ENCODE measurements around the gene DMD.
A peak's percentile ranks its signal among the peaks of the same experiment; 100 is the strongest.

DMD gene

DNA sequence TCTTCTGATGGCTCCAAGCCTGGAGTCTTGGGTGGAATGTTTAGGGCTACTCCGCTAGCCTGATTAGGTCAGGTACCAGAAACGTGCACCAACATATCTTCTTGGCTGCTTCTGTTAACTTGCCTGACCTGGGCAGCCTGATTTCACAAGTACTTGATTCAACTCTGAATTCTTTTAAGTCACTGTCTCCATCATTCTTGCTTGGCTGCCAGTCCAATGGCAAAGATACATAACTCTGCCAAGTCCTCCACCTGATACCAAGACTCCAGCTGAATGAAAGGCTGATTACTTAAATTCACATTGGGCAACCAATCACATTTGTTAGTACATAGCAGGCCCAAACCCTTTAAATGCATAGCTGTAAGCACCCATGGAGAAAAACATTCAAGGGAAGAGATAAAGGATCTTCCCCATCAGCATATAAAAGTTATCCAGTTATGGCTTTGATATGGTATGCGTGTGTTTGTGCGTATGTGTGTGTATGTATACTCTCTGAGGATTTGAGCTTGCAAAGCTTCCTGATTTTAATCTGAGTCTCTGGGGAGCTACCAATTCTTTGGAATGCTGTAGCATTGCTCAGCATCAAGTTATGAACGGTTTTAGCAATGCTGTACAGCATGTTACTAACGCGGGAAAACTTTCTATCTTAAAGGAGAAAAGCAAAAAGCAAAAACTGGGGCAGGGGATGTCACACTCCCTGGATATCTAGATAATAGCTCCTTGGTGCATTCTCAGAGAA, 917.2 kb downstream of the DMD start:
- FAIRE-seq (peak; percentile 44), DNase-seq (ENCODE audit: insufficient read length, low spot score) (no peak)
- TF ChIP-seq, protein P1, sequence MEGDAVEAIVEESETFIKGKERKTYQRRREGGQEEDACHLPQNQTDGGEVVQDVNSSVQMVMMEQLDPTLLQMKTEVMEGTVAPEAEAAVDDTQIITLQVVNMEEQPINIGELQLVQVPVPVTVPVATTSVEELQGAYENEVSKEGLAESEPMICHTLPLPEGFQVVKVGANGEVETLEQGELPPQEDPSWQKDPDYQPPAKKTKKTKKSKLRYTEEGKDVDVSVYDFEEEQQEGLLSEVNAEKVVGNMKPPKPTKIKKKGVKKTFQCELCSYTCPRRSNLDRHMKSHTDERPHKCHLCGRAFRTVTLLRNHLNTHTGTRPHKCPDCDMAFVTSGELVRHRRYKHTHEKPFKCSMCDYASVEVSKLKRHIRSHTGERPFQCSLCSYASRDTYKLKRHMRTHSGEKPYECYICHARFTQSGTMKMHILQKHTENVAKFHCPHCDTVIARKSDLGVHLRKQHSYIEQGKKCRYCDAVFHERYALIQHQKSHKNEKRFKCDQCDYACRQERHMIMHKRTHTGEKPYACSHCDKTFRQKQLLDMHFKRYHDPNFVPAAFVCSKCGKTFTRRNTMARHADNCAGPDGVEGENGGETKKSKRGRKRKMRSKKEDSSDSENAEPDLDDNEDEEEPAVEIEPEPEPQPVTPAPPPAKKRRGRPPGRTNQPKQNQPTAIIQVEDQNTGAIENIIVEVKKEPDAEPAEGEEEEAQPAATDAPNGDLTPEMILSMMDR (IDR thresholded peaks at IDR 0.05; ENCODE audit: insufficient read depth, missing control alignments) = no peak

DNA sequence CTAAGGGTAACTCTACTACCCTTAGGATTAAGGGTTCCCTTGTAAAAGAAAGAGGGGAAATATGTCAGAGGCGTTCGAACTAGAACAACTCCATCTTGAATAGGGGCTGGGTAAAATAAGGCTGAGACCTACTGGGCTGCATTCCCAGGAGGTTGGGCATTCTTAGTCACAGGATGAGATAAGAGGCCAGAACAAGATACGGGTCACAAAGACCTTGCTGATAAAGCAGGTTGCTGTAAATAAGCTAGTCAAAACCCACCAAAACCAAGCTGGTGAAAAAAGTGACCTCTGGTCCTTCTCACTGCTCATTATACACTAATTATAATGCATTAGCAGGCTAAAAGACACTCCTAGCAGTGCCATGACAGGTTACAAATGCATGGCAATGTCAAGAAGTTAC, 922.0 kb downstream of the DMD start:
- TF ChIP-seq, protein P1 (IDR thresholded peaks at IDR 0.05; ENCODE audit: insufficient read depth, missing control alignments) = no peak
- DNase-seq (ENCODE audit: insufficient read length, low spot score) (no peak), FAIRE-seq (no peak)

DNA sequence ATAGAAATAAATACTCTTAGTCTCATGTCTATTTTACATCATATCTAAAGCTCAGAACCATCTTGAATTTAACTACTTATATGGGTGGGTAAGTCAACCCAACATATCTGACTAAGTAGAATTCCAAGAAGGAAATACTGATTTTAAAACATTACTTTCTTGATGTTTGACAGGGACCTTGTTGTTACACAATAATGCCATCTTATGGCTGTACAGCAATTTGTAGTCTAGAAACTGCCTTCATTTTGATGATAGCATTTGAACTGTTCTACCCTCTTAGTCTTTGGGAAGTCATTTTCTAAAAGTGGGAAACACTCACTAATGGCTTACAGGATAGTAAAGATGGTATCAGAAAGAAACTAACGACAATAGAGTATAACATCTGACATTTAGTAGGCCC, 929.5 kb downstream of the DMD start:
- TF ChIP-seq, protein P1 (IDR thresholded peaks at IDR 0.05; ENCODE audit: insufficient read depth, missing control alignments) = peak; percentile 7
- FAIRE-seq = peak; percentile 82

DNA sequence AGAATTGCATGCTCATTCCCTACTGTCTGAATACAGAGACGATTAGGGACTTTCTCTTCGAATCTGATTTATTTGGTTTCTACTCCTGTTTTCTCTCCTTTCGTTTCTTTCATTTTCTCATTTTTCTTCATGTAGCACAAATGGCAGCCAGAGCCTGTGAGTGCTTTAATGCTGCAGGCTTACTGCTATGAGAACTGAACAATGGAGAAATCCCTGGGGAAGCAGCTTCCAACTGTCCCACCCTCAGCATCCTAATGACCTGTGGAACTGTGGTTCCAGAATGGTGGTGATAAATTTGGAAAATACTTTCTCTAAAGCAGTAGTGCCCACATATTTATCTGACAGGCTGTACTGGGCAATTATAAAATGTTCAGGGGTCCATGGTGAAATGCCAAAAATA, 930.4 kb downstream of the DMD start:
- no peak for DNase-seq (ENCODE audit: insufficient read length, low spot score)
- no peak for FAIRE-seq
- TF ChIP-seq, protein P1 (IDR thresholded peaks at IDR 0.05; ENCODE audit: insufficient read depth, missing control alignments) = no peak

More for the DNA sequence above, 929.5 kb downstream of the DMD start:
- no peak for DNase-seq (ENCODE audit: insufficient read length, low spot score)

DNA sequence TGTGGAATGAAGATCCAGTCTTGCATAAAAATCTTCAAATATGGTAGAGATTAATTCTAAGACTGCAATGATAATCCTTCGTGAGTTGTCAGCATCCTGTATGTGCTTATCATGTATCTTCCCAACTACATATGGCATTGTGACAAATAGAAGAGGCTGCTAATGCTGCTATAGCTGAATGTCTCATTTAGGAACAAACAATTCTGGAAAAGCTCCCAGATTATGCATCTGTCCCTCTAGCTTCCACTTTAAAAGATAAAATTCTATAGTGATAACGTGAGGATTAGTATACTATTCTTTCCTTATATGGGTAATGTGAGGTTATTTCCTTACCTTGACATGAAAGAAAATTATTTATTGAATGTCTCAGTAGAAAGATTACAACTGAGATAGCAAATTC, 930.9 kb downstream of the DMD start:
- FAIRE-seq (peak; percentile 11), DNase-seq (ENCODE audit: insufficient read length, low spot score) (no peak)
- TF ChIP-seq, protein P1 (IDR thresholded peaks at IDR 0.05; ENCODE audit: insufficient read depth, missing control alignments) = no peak

DNA sequence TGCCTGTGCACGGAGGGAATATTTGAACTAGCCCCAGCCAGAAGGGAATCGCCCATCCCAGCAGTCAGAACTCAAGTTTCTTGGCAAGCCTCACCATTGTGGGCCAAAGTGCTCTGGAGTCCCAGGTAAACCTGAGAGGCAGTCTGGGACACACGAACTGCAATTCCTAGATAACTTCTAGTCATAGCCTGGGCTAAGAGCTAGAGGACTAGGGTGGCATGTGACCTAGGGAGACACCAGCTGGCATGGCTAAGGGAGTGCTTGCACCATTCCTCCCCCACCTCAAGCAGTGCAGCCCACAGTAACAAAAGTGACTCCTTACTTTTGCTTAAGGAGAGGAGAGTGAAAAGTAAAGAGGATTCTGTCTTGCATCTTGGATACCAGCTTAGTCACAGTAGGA, 935.2 kb downstream of the DMD start:
- TF ChIP-seq, protein P1 (IDR thresholded peaks at IDR 0.05; ENCODE audit: insufficient read depth, missing control alignments) = no peak
- no peak for FAIRE-seq
- DNase-seq (ENCODE audit: insufficient read length, low spot score) = no peak

DNA sequence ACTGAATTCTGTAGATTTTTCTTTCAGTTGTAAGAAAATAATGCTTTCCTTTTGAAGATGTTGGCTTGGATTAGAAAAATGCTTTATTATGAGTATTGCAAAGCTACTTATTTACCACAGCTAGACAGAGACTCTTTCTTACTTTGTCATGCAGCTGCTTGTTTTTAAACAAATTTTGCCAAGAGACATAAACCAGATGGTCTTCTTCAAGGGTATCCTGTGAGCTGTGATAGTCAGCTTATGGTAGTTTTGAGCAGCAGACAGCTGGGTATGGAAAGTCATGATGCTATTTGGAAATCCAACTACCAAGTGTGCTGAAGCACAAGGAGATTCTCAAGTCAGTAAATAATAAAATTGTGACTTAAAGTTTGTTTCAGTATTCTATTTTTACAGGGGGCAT, 941.5 kb downstream of the DMD start:
- DNase-seq (ENCODE audit: insufficient read length, low spot score) (no peak), FAIRE-seq (no peak)
- TF ChIP-seq, protein P1 (IDR thresholded peaks at IDR 0.05; ENCODE audit: insufficient read depth, missing control alignments) = no peak

All from D721Med (cell line).